Stomach (tissue), 4 donors: ENCODE measurements around the gene PDE4B.

Source experiments
- POLR2A ChIP-seq, 4 donors: fragments of 450-650 bp; IDR thresholded peaks; one replicate each; pipeline ENCODE4 v1.6.1; 2016; ENCODE audit warnings: antibody characterized with exemption in 4 of 4, control low read depth in 2 of 4, mild to moderate bottlenecking in 1 of 4, moderate library complexity in 1 of 4
- TF ChIP-seq, protein P1 (sequence below), 7 experiments: fragments of 450-650 bp in 4 of 7; fragments of 200-600 bp in 3 of 7; sonication (generic) in 3 of 7; IDR thresholded peaks; one replicate each; pipeline ENCODE4 v1.5.1; 2016 to 2019; ENCODE audit warnings: antibody characterized with exemption in 7 of 7, control low read depth in 2 of 7, mild to moderate bottlenecking in 1 of 7

GRCh38 chr1:66282891-66283621 lies 490.4 kb downstream of the PDE4B start:
- TF ChIP-seq, protein P1, sequence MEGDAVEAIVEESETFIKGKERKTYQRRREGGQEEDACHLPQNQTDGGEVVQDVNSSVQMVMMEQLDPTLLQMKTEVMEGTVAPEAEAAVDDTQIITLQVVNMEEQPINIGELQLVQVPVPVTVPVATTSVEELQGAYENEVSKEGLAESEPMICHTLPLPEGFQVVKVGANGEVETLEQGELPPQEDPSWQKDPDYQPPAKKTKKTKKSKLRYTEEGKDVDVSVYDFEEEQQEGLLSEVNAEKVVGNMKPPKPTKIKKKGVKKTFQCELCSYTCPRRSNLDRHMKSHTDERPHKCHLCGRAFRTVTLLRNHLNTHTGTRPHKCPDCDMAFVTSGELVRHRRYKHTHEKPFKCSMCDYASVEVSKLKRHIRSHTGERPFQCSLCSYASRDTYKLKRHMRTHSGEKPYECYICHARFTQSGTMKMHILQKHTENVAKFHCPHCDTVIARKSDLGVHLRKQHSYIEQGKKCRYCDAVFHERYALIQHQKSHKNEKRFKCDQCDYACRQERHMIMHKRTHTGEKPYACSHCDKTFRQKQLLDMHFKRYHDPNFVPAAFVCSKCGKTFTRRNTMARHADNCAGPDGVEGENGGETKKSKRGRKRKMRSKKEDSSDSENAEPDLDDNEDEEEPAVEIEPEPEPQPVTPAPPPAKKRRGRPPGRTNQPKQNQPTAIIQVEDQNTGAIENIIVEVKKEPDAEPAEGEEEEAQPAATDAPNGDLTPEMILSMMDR (IDR thresholded peaks at IDR 0.05) = no peak
- no peak for TF ChIP-seq POLR2A (IDR thresholded peaks at IDR 0.05)
